Fibroblast of skin of left quadriceps (primary cell): Measurements from ENCODE around the gene HID1.
"Not testable (repeated sequence)": the region's sequence is repeated elsewhere in the genome, so short reads cannot be mapped to it uniquely, and the experiment has no call there.

Experiments used
- DNase-seq, 2 experiments: peaks; one replicate each; pipeline ENCODE4 v3.0.0-alpha.2; 2013; ENCODE audit warnings: low read depth in 2 of 2

The HID1 gene

GRCh38 chr17:74972107-74972972, at the start of gene HID1:
HID1 (minus strand) TSS chr17:74972759; CDS start chr17:74972656, 103 bp downstream.
- DNase-seq: no peak

GRCh38 chr17:75020331-75021110, 48.0 kb upstream of the HID1 start:
- no peak for DNase-seq

- no peak for DNase-seq
These were observed 47.2 kb upstream of the HID1 start for GRCh38 chr17:75019710-75020109.

- no peak for DNase-seq
These were observed 46.6 kb upstream of the HID1 start for GRCh38 chr17:75019146-75019545.

- DNase-seq: no peak
These were observed 40.6 kb upstream of the HID1 start for GRCh38 chr17:75013092-75013559.

- DNase-seq: peak; percentile 67
These were observed 40.0 kb upstream of the HID1 start, which contains the start of gene MRPL58 for GRCh38 chr17:75012346-75013091. MRPL58 (plus strand) TSS chr17:75012670; CDS start chr17:75012687, 17 bp downstream.

GRCh38 chr17:75012096-75012345, 39.5 kb upstream of the HID1 start:
- no peak for DNase-seq

- peak; percentile 33 to 35 for DNase-seq
These were observed 39.0 kb upstream of the HID1 start for GRCh38 chr17:75011401-75012095.

GRCh38 chr17:75010683-75011400, 38.3 kb upstream of the HID1 start:
- no peak for DNase-seq

GRCh38 chr17:75009139-75009724, 36.7 kb upstream of the HID1 start:
- DNase-seq: no peak

GRCh38 chr17:75008373-75008772, 35.8 kb upstream of the HID1 start:
- no peak for DNase-seq

- no peak for DNase-seq
These were observed 34.1 kb upstream of the HID1 start for GRCh38 chr17:75006653-75007052.

- DNase-seq: not testable (repeated sequence)
These were observed 33.5 kb upstream of the HID1 start for GRCh38 chr17:75006084-75006483.

- no peak for DNase-seq
These were observed 32.7 kb upstream of the HID1 start for GRCh38 chr17:75005291-75005690.

- no peak for DNase-seq
These were observed 31.8 kb upstream of the HID1 start for GRCh38 chr17:75004371-75004770.

- DNase-seq: no peak
These were observed 31.4 kb upstream of the HID1 start for GRCh38 chr17:75003957-75004355.

GRCh38 chr17:75003070-75003956, 30.8 kb upstream of the HID1 start:
- DNase-seq: no peak

GRCh38 chr17:75001915-75002843, 29.6 kb upstream of the HID1 start:
- no peak for DNase-seq
